Measurements from ENCODE around the gene CUEDC1.

- TF ChIP-seq CTCF (IDR thresholded peaks at IDR 0.05; ENCODE audit: poor library complexity) (no peak), EZH2phosphoT487 (IDR thresholded peaks at IDR 0.05; ENCODE audit: low read depth, severe bottlenecking, unreplicated experiment) (no peak), EZH2 (IDR thresholded peaks at IDR 0.05; ENCODE audit: borderline replicate concordance) (no peak)
Measured at GRCh38 chr17:57879437-57880085, 75.7 kb downstream of the CUEDC1 start.

Measured in hepatocyte (in vitro differentiated cells).